K562 (cell line): ENCODE measurements around the gene VARS1. TPM values are rescaled to one million over a fixed set of nuclear protein-coding genes. Genes with fewer than 3 reads are reported as not detected.

Source experiments
- ELF4 ChIP-seq: fragments of 450-650 bp; formaldehyde crosslinking; IDR thresholded peaks from 2 replicates; pipeline ENCODE4 v1.4.0; 2022; ENCODE audit warnings: missing genetic modification characterization
- ELK1 ChIP-seq: sonication (generic); formaldehyde crosslinking; IDR thresholded peaks from 2 replicates; pipeline ENCODE4 v1.8.1; 2022; ENCODE audit warnings: missing genetic modification reagents
- HDAC8 ChIP-seq: fragments of 450-650 bp; IDR thresholded peaks from 2 replicates; pipeline ENCODE4 v1.6.1; 2016; ENCODE audit warnings: mild to moderate bottlenecking, missing genetic modification characterization, moderate library complexity, missing compliant biosample characterization
- HMBOX1 ChIP-seq: sonication (generic); IDR thresholded peaks from 2 replicates; pipeline ENCODE4 v1.6.1; 2016
- ID3 ChIP-seq, 2 experiments: fragments of 250-450 bp in 1 of 2; fragments of 450-650 bp in 1 of 2; sonication (Bioruptor Pico) in 1 of 2; IDR thresholded peaks; 2 replicates each; pipeline versions ENCODE4 v1.6.1 to v1.8.0; 2016 to 2021; ENCODE audit warnings: mild to moderate bottlenecking in 2 of 2, moderate library complexity in 2 of 2, missing compliant biosample characterization in 1 of 2, missing genetic modification characterization in 1 of 2
- MAFK ChIP-seq: IDR thresholded peaks from 2 replicates; pipeline ENCODE4 v1.6.1; 2011; ENCODE audit warnings: low read length, improper control_type of control experiment
- MYNN ChIP-seq, 2 experiments: sonication (generic); formaldehyde crosslinking in 1 of 2; IDR thresholded peaks; 2 replicates each; pipeline versions ENCODE4 v1.5.0 to v1.6.1; 2016 to 2020; ENCODE audit warnings: antibody characterized with exemption in 1 of 2, missing genetic modification reagents in 1 of 2
- NFE2 ChIP-seq: IDR thresholded peaks from 2 replicates; pipeline ENCODE4 v1.6.1; 2014; ENCODE audit warnings: antibody characterized with exemption, low read depth
- PREB ChIP-seq: sonication (generic); formaldehyde crosslinking; IDR thresholded peaks from 2 replicates; pipeline ENCODE4 v1.8.1; 2023; ENCODE audit warnings: mild to moderate bottlenecking, missing genetic modification reagents
- REST ChIP-seq, 2 experiments: fragments of 450-650 bp; formaldehyde crosslinking in 1 of 2; IDR thresholded peaks; 2 replicates each; pipeline versions ENCODE4 v1.4.0 to v1.6.1; 2014 to 2020; ENCODE audit warnings: mild to moderate bottlenecking in 2 of 2, borderline replicate concordance in 1 of 2, low read depth in 1 of 2
- SNAPC5 ChIP-seq: fragments of 250-450 bp; sonication (Bioruptor Pico); IDR thresholded peaks from 2 replicates; pipeline ENCODE4 v1.8.0; 2021; ENCODE audit warnings: moderate library complexity, mild to moderate bottlenecking, inconsistent platforms
- STAG1 ChIP-seq: sonication (generic); formaldehyde crosslinking; IDR thresholded peaks from 2 replicates; pipeline ENCODE4 v1.5.0; 2020; ENCODE audit warnings: missing genetic modification reagents, borderline replicate concordance
- ZNF121 ChIP-seq: sonication (generic); formaldehyde crosslinking; conservative IDR thresholded peaks from 2 replicates; pipeline ENCODE4 v1.8.0; 2022; ENCODE audit warnings: missing genetic modification reagents
- ZNF143 ChIP-seq: sonication (generic); formaldehyde crosslinking; IDR thresholded peaks from 2 replicates; pipeline ENCODE4 v1.9.0; 2022; ENCODE audit warnings: mild to moderate bottlenecking, missing genetic modification reagents
- ZNF224 ChIP-seq: sonication (generic); formaldehyde crosslinking; IDR thresholded peaks from 2 replicates; pipeline ENCODE4 v1.8.0; 2022; ENCODE audit warnings: mild to moderate bottlenecking, missing genetic modification reagents
- ZNF75A ChIP-seq: fragments of 450-650 bp; formaldehyde crosslinking; IDR thresholded peaks from 2 replicates; pipeline ENCODE4 v1.4.0; 2020; ENCODE audit warnings: mild to moderate bottlenecking
- polyA plus RNA-seq, 8 experiments: library from polyadenylated mRNA; depleted of rRNA in 4 of 8; stranded (reverse) in 5 of 8; unstranded in 3 of 8; fragments of >200 nt; fragmentation: Nextera tagmentation in 2 of 8; fragmentation: Illumina TruSeq in 1 of 8; extraction: Ambion mirVana in 2 of 8; extraction: Trizol in 1 of 8; gene quantifications; 2 replicates each; pipeline versions ENCODE4 v1.2.1 to v1.2.3, GENCODE V29; 2011 to 2014; ENCODE audit warnings: inconsistent platforms in 1 of 8, missing spikeins in 1 of 8
- total RNA-seq, 7 experiments: library from RNA; depleted of rRNA in 6 of 7; stranded (reverse); fragments of >200 nt in 6 of 7; fragmentation: Illumina TruSeq in 2 of 7; extraction: Trizol in 2 of 7; gene quantifications; 2 replicates each; pipeline versions ENCODE4 v1.2.1 to v1.2.3, GENCODE V29; 2011 to 2021; ENCODE audit warnings: low replicate concordance in 1 of 7

Gene VARS1
- total and polyA plus RNA-seq, 9 of the 15 experiments (the other 6 are each of a cell fraction or from before 2014, with no cell fraction given): 2.9 to 488 (median 130) TPM

GRCh38 chr6:31763619-31763940 is 32.0 kb downstream of the VARS1 start (continued):
- TF ChIP-seq STAG1 (CRISPR knock-in tag) (peak; percentile 46; the same call in 1 of the 2 replicates), ZNF121 (CRISPR knock-in tag) (no peak), NFE2 (no peak), REST (IDR thresholded peaks at IDR 0.05; ENCODE audit: borderline replicate concordance) (peak; percentile 35), REST (CRISPR knock-in tag; IDR thresholded peaks at IDR 0.05; ENCODE audit: low read depth) (no peak), PREB (CRISPR knock-in tag) (no peak), SNAPC5 (CRISPR knock-in tag) (no peak), ZNF224 (CRISPR knock-in tag) (no peak), ZNF143 (no peak), ID3 (CRISPR knock-in tag; IDR thresholded peaks at IDR 0.05) (no peak), ID3 (tag; IDR thresholded peaks at IDR 0.05) (no peak), ZNF75A (CRISPR knock-in tag) (no peak), ELF4 (CRISPR knock-in tag) (0 out of 2 replicates have a peak, but pooled peaks have one; percentile 53), HMBOX1 (no peak), MAFK (no peak), HDAC8 (no peak), ELK1 (CRISPR knock-in tag) (no peak), MYNN (IDR thresholded peaks at IDR 0.05) (peak; percentile 8; the same call in 1 of the 2 replicates), MYNN (CRISPR knock-in tag; IDR thresholded peaks at IDR 0.05) (no peak)
